Mesenchymal stem cell (in vitro differentiated cells and primary cell): Measurements from ENCODE around the gene MAGEA1. TPM values are rescaled to one million over a fixed set of nuclear protein-coding genes. Genes with fewer than 3 reads are reported as not detected.
"Not testable (repeated sequence)": the region's sequence is repeated elsewhere in the genome, so short reads cannot be mapped to it uniquely, and the experiment has no call there.

Experiments
- DNase-seq: peaks from one replicate; pipeline ENCODE4 v3.0.0-alpha.2; 2013
- H2AFZ ChIP-seq: one replicate; pipeline ENCODE4 v1.6.1; 2013; ENCODE audit warnings: low read depth, mild to moderate bottlenecking, control low read depth, inconsistent platforms, low read length, moderate library complexity
- H2AK5ac ChIP-seq: 2 replicates; pipeline ENCODE4 v1.6.1; 2013; ENCODE audit warnings: low read length, moderate library complexity, mild to moderate bottlenecking, inconsistent platforms; ENCODE audit not compliant: severe bottlenecking
- H2BK120ac ChIP-seq: one replicate; pipeline ENCODE4 v1.6.1; 2013; ENCODE audit warnings: low read depth, mild to moderate bottlenecking, inconsistent platforms, low read length, moderate library complexity
- H2BK12ac ChIP-seq, 2 experiments: one replicate each; pipeline ENCODE4 v1.6.1; 2013; ENCODE audit warnings: inconsistent platforms in 2 of 2, low read length in 2 of 2, mild to moderate bottlenecking in 2 of 2, moderate library complexity in 2 of 2, control low read depth in 1 of 2
- H2BK15ac ChIP-seq: one replicate; pipeline ENCODE4 v1.6.1; 2013; ENCODE audit warnings: mild to moderate bottlenecking, low read depth, inconsistent platforms; ENCODE audit not compliant: poor library complexity, severe bottlenecking
- H2BK5ac ChIP-seq: 2 replicates; pipeline ENCODE4 v1.6.1; 2013; ENCODE audit warnings: low read depth, mild to moderate bottlenecking, low read length, control low read depth, inconsistent platforms; ENCODE audit not compliant: poor library complexity, severe bottlenecking
- H3K14ac ChIP-seq, 2 experiments: one replicate each; pipeline ENCODE4 v1.6.1; 2013; ENCODE audit warnings: inconsistent platforms in 2 of 2, low read length in 2 of 2, control low read depth in 1 of 2, mild to moderate bottlenecking in 1 of 2, moderate library complexity in 1 of 2
- H3K18ac ChIP-seq, 2 experiments: one replicate each; pipeline ENCODE4 v1.6.1; 2013; ENCODE audit warnings: inconsistent platforms in 2 of 2, low read length in 2 of 2, control low read depth in 1 of 2, low read depth in 1 of 2, mild to moderate bottlenecking in 1 of 2
- H3K23ac ChIP-seq, 2 experiments: one replicate each; pipeline ENCODE4 v1.6.1; 2013; ENCODE audit warnings: inconsistent platforms in 2 of 2, low read length in 2 of 2, mild to moderate bottlenecking in 2 of 2, moderate library complexity in 2 of 2, control low read depth in 1 of 2
- H3K27ac ChIP-seq: 2 replicates; pipeline ENCODE4 v1.5.1; 2013; ENCODE audit warnings: mild to moderate bottlenecking, moderate library complexity, low read length, control low read depth, inconsistent platforms; ENCODE audit not compliant: poor library complexity, severe bottlenecking
- H3K27me3 ChIP-seq, 2 experiments: 2 replicates each; pipeline versions ENCODE4 v1.6.1 to v1.7.0; 2013; ENCODE audit warnings: low read length in 2 of 2, mild to moderate bottlenecking in 2 of 2, moderate library complexity in 2 of 2, control low read depth in 1 of 2, inconsistent platforms in 1 of 2; ENCODE audit not compliant: control insufficient read depth in 1 of 2, insufficient read depth in 1 of 2
- H3K36me3 ChIP-seq, 2 experiments: 2 replicates each; pipeline versions ENCODE4 v1.6.1 to v1.7.0; 2013; ENCODE audit warnings: low read length in 2 of 2, control low read depth in 1 of 2, inconsistent platforms in 1 of 2, low read depth in 1 of 2, mild to moderate bottlenecking in 1 of 2; ENCODE audit not compliant: insufficient read depth in 2 of 2, control insufficient read depth in 1 of 2
- H3K4ac ChIP-seq, 2 experiments: one replicate each; pipeline ENCODE4 v1.6.1; 2013; ENCODE audit warnings: inconsistent platforms in 2 of 2, low read length in 2 of 2, mild to moderate bottlenecking in 2 of 2, moderate library complexity in 2 of 2, control low read depth in 1 of 2, low read depth in 1 of 2
- H3K4me1 ChIP-seq: 2 replicates; pipeline ENCODE4 v1.6.1; 2013; ENCODE audit warnings: low read depth, low read length, control low read depth; ENCODE audit not compliant: control insufficient read depth, insufficient read depth
- H3K4me2 ChIP-seq: 2 replicates; pipeline ENCODE4 v1.6.1; 2013; ENCODE audit warnings: low read length, mild to moderate bottlenecking, inconsistent platforms; ENCODE audit not compliant: poor library complexity, severe bottlenecking
- H3K4me3 ChIP-seq, 2 experiments: 2 replicates each; pipeline versions ENCODE4 v1.5.1 to v1.7.0; 2013; ENCODE audit warnings: low read length in 2 of 2, mild to moderate bottlenecking in 2 of 2, control low read depth in 1 of 2, low read depth in 1 of 2; ENCODE audit not compliant: insufficient read depth in 1 of 2
- H3K79me1 ChIP-seq: replicated peaks from 2 replicates; pipeline ENCODE4 v1.6.1; 2013; ENCODE audit warnings: mild to moderate bottlenecking, control low read depth, low read length, inconsistent platforms; ENCODE audit not compliant: poor library complexity, severe bottlenecking
- H3K9ac ChIP-seq: 2 replicates; pipeline ENCODE4 v1.7.0; 2013; ENCODE audit warnings: mild to moderate bottlenecking, low read length, moderate library complexity
- H3K9me3 ChIP-seq: 2 replicates; pipeline ENCODE4 v1.7.0; 2013; ENCODE audit warnings: mild to moderate bottlenecking, low read length; ENCODE audit not compliant: control insufficient read depth
- H4K8ac ChIP-seq: one replicate; pipeline ENCODE4 v1.6.1; 2013; ENCODE audit warnings: inconsistent platforms, mild to moderate bottlenecking, low read length, moderate library complexity
- H4K91ac ChIP-seq: one replicate; pipeline ENCODE4 v1.6.1; 2013; ENCODE audit warnings: mild to moderate bottlenecking, low read length, inconsistent platforms
- WGBS: methylation state at CpG from one replicate; pipeline ENCODE4 v1.1.7; 2013; ENCODE audit warnings: mixed read lengths; 5-methylcytosine and 5-hydroxymethylcytosine counted together
- polyA plus RNA-seq, 2 experiments: library from polyadenylated mRNA; stranded (reverse); fragments of 200-250 nt; gene quantifications; one replicate each; pipeline ENCODE4 v1.2.3, GENCODE V29; 2013

The MAGEA1 gene, protein sequence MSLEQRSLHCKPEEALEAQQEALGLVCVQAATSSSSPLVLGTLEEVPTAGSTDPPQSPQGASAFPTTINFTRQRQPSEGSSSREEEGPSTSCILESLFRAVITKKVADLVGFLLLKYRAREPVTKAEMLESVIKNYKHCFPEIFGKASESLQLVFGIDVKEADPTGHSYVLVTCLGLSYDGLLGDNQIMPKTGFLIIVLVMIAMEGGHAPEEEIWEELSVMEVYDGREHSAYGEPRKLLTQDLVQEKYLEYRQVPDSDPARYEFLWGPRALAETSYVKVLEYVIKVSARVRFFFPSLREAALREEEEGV
- polyA plus RNA-seq (2013, experiment 1 of 2), result not detected
- not detected for polyA plus RNA-seq (2013, experiment 2 of 2)

- Histone ChIP-seq H2AK5ac (no peak within 1 kb of the TSS), H2BK120ac (no peak within 1 kb of the TSS), H4K8ac (no peak within 1 kb of the TSS), H3K27ac (no peak within 1 kb of the TSS), H3K36me3 (no peaks in the 10 kb centered on the region), H2BK12ac (no peak within 1 kb of the TSS), H4K91ac (no peak within 1 kb of the TSS), H2AFZ (no peak within 1 kb of the TSS), H3K79me1 (no peaks in the 10 kb centered on the region), H2BK5ac (no peak within 1 kb of the TSS), H2BK15ac (no peak within 1 kb of the TSS), H3K27me3 (peaks cover 0 to 44% of the 10 kb centered on the region in 2 experiments), H3K9me3 (no peaks in the 10 kb centered on the region), H3K9ac (no peak within 1 kb of the TSS), H3K18ac (no peak within 1 kb of the TSS), H3K4ac (no peak within 1 kb of the TSS), H3K4me1 (no peaks in the 10 kb centered on the region), H3K4me2 (no peak within 1 kb of the TSS), H3K14ac (no peak within 1 kb of the TSS), H3K4me3 (no peak within 1 kb of the TSS), H3K23ac (no peak within 1 kb of the TSS)
- WGBS, result 100% methylated on average over 3 of the region's 19 CpGs
- no peak for DNase-seq
These were observed at the start of gene MAGEA1 for GRCh38 chrX:153179131-153179530. Gene MAGEA1 (plus strand): TSS chrX:153179284. CDS start chrX:153182390, 3,106 bp downstream.

DNA sequence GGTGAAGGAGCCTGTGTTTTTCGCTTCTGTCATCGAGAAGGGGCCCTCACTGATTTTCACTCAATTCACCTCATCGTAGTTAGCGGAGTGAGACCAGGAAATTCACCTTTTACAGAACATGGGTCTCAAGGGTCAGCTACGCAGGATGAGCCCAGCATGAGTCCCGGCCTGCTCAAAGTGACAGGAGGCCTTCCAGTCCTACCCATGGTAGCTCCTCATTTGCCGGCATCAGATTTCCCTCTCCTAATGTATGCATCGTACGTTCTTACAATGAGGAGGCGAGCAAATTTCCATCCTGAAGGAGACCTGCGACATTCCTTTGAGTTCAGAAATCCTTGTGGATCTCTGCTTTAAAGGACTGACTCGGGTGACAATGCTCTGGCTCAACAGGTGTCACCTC is 46.2 kb upstream of the MAGEA1 start:
- H2AFZ ChIP-seq, H3K4me2 ChIP-seq: not testable (repeated sequence)
- WGBS, result no CpG with 5 or more reads among the region's 12 CpGs

GRCh38 chrX:153139074-153139473 is 40.0 kb upstream of the MAGEA1 start:
- H2BK120ac ChIP-seq, result not testable (repeated sequence)

More for the DNA sequence above, 46.2 kb upstream of the MAGEA1 start:
- H2BK5ac ChIP-seq, DNase-seq, H2BK15ac ChIP-seq, H4K91ac ChIP-seq, H3K23ac ChIP-seq, H3K27ac ChIP-seq, H3K27me3 ChIP-seq, H3K36me3 ChIP-seq, H3K4me1 ChIP-seq, H3K9ac ChIP-seq, H3K14ac ChIP-seq, H2BK120ac ChIP-seq, H3K4me3 ChIP-seq, H2AK5ac ChIP-seq, H2BK12ac ChIP-seq, H4K8ac ChIP-seq, H3K18ac ChIP-seq, H3K4ac ChIP-seq, H3K79me1 ChIP-seq, H3K9me3 ChIP-seq: not testable (repeated sequence)

DNA sequence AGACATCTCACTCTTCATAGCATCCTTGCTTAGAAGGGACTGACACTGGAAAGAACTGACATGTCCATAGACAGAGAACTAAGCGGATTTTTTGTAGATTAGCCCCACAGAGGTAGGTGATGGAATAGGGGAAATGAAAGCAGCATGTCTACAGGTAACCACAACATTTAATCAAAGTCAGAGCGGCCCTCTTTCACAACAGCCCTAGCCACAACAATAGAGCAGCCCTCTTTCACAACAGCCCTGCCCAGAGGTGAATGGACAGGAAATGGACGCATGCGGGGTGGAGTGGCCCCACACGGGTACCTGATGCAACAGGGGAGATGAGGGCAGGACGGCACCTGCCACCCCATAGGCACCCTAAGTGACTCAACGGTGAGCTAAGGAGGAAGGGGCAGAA is 32.8 kb upstream of the MAGEA1 start:
- no CpG with 5 or more reads among the region's 7 CpGs for WGBS
- H2BK12ac ChIP-seq, H2AFZ ChIP-seq: not testable (repeated sequence)

More at GRCh38 chrX:153139074-153139473, 40.0 kb upstream of the MAGEA1 start:
- H3K4me2 ChIP-seq, H3K9me3 ChIP-seq, H3K27me3 ChIP-seq, H3K23ac ChIP-seq, H3K4ac ChIP-seq, H3K27ac ChIP-seq, H3K36me3 ChIP-seq, H3K14ac ChIP-seq, H2AK5ac ChIP-seq, H2AFZ ChIP-seq, DNase-seq, H3K4me3 ChIP-seq, H2BK15ac ChIP-seq, H3K18ac ChIP-seq, H2BK12ac ChIP-seq, H3K4me1 ChIP-seq, H3K9ac ChIP-seq, H3K79me1 ChIP-seq, H2BK5ac ChIP-seq, H4K8ac ChIP-seq, H4K91ac ChIP-seq: not testable (repeated sequence)
- whole genome bisulfite sequencing, result no CpG with 5 or more reads among the region's 4 CpGs

More for the DNA sequence above, 32.8 kb upstream of the MAGEA1 start:
- H2AK5ac ChIP-seq, H3K4me1 ChIP-seq, H3K27ac ChIP-seq, H3K36me3 ChIP-seq, H3K4ac ChIP-seq, H2BK15ac ChIP-seq, H3K14ac ChIP-seq, H3K79me1 ChIP-seq, H4K91ac ChIP-seq, H3K18ac ChIP-seq, H3K4me2 ChIP-seq, H3K4me3 ChIP-seq, H3K9me3 ChIP-seq, H4K8ac ChIP-seq, H3K9ac ChIP-seq, H3K23ac ChIP-seq, H2BK120ac ChIP-seq, H2BK5ac ChIP-seq, DNase-seq: not testable (repeated sequence)
- peaks cover 0 to 12% of the 10 kb centered on the region in 2 experiments for H3K27me3 ChIP-seq
